GM18505 (cell line): Measurements from ENCODE around the gene CNOT6.
"Not testable (repeated sequence)": the region's sequence is repeated elsewhere in the genome, so short reads cannot be mapped to it uniquely, and the experiment has no call there.

ENCODE experiments used
- ATAC-seq: cut with Tn5 transposase; IDR thresholded peaks from one replicate; pipeline ENCODE4 v1.9.1; 2021; ENCODE audit not compliant: unreplicated experiment
- POLR2A ChIP-seq: IDR thresholded peaks from 4 replicates; pipeline ENCODE4 v1.6.1; 2011; ENCODE audit warnings: borderline replicate concordance; ENCODE audit not compliant: insufficient read depth, insufficient read length; ENCODE audit errors: extremely low read depth

CNOT6 gene

DNA sequence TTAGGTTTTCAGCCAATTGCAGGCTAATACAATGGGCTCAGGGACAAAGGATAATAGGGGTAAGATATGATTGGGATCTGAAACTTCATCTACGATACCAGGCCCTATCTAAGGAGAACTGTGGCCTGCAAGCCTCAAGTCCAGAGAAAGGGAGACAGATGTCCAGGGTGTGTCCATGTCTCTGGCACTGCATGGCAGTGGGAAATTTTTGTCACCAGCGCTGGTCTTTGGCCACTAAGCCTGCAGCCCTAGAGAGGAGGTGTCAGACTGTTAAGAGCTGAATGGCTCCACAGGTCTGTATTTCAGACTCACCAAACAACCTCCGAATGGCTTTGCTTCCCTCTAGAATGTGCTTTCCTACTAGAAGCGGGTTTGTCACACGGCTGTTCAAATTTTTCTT, 6.6 kb upstream of the CNOT6 start:
- no peak for ATAC-seq
- no peak for TF ChIP-seq POLR2A

DNA sequence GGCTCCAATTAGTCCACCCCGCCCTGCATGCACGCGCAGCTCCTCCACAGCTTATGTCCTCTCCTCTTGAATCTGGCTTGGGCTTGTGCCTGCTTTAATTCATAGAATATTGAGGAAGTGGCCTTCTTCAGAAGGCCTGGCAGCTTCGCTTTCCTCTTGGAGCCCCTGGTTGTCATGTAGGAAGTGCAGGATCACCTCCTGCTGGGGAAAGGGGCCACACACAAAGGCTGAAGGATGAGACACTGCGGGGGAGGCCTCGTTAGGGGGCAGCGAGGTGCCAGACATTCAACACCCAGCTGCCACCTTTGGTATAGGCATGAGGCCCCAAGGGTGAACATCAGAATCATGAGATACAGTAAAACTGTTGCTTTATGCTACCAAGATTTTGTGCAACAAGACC, 2.7 kb upstream of the CNOT6 start:
- ATAC-seq, result no peak
- no peak for TF ChIP-seq POLR2A

DNA sequence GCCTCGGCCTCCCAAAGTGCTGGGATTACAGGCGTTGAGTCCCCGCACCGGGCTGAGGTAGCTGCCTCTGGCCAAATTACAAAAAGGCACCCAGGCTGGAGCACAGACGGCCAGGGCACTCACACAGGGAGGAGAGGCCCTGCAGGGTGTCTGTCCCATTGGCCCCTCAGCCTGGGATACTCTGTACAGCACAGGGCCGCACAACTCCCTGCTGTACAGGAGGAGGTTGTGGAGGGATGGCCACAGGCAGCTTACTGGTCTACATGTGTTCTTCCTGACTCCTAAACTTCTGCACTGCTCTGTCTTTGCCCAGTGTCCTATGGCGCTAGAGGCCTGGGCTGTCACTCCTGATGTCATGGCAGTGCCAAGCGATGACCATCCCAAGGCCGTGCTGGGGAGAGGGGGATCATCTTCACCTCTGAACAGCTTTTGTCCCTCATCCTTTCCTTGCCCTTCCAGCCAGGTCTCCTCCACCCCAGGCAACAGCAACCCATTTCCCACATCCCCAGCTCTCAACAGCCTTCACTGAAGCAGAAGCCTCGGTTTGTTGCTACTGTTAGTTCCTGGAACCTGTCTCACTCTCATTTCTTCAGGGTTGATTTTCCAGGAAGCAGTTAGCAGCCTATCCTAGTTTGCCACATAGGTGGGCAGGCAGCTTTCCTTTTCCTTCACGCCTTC, 1.8 kb upstream of the CNOT6 start:
- no peak for TF ChIP-seq POLR2A
- no peak for ATAC-seq

DNA sequence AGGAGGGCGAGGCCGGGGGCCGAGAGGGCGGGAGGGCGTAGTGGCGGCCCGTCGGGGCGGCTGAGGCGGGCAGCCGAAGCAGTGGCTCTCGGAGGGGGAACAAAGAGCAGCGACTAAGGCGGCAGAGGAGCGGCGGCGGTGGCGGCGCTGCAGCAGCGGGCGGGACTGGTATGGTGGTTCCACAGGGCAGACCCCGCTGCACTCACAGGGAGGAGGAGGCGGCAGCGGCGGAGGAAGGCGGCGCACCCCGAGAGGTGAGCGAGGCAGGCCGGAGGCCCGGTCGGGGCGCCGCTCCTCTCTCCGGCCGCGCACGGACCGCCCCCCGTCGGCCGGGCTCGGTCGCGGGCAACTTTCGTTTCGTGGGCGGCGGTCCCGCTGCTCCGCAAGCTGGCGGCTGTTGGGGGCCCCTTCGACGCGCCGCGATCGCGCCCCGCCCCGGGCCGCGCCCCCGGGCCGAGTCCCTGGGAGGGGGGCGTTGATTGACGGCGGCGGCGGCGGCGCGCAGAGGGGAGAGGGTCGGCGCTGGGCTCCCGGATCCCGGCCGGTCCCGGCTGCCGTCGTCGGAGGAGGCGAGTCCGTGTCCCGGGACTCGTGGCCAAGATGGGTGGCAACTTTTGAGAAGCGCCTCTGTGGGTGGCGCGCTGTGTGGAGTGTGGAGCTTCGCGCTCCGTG, 467 bp downstream of the CNOT6 start:
- TF ChIP-seq POLR2A, result no peak
- ATAC-seq, result peak; percentile 39

DNA sequence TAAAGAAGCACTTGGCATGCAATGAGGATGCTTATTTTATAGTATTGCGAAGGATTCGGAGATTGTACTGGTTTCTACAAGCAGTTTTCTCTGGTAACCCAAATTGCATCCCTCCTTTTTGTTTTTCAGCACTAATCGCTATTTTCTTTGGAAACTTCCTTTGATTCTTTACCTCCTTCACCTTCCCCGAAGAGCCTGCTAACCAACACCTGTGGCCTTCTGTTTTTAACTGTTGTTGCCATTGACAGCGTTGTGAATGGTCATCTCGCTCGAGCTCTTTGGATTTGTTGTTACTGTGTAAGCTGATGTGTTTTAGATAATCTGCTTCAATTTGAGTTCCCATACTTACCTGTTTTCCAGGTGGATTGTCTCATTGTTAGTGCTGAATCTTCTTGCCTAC, 1.1 kb downstream of the CNOT6 start:
- ATAC-seq, result no peak
- TF ChIP-seq POLR2A, result no peak

DNA sequence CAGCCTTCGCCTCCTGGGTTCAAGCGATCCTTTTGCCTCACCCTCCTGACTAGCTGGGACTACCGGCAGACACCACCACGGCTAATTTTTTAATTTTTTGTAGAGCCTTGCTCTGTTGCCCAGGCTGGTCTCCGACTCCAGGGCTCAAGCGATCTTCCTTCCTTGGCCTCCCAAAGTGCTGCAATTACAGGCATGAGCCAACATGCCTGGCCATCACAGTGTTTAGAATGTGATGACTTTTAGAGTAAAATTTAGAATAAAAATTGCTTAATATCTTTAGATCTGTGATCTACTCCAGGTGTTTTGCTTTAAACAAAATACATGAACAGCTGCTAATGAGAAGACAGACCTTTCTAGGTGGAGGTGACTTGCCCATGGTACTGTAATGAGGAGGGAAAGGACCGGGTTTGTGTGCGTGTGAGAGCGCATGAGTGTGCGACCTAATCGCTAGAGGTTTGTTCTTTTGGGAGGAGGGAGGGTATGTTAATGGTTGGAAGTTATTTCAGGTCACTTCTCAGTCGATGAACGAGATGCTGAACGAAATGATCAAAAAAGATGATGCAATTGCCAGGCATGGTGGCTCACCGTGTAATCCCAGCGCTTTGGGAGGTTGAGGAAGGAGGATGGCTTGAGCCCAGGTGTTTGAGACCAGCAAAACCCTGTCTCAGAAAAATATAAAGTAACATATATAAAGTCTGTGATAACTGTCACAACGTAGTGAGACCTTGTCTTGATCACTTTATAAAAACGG, 2.0 kb downstream of the CNOT6 start:
- no peak for TF ChIP-seq POLR2A
- ATAC-seq, result no peak

DNA sequence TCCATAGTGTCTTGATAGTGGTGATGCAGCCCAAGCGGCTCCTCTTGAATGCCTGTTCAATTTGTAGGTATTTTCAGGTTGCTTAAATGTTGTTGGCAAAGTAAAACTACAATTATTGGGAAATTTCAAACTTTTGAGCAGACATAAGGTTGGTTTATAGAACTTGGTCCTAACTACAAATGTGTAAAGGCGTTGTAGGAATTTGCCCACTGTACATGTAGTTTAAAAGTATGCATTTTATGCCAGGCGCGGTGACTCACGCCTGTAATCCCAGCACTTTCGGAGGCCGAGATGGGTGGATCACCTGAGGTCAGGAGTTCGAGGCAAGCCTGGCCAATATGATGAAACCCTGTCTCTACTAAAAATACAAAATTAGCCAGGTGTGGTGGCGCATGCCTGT, 2.6 kb downstream of the CNOT6 start:
- not testable (repeated sequence) for ATAC-seq

DNA sequence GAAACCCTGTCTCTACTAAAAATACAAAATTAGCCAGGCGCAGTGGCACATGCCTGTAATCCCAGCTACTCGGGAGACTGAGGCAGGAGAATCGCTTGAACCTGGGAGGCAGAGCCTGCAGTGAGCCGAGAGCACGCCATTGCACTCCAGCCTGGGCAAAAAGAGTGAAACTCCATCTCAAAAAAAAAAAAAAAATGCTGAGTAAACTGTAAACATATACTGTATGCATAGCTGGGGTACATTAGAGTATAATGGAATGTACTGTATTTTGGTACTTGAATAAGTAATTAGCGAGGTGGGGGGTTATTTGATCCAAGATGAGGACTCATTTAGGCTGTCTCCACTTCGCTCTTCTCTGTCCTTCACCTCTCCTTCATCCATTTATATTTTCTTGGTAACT, 3.7 kb downstream of the CNOT6 start:
- ATAC-seq, result not testable (repeated sequence)

DNA sequence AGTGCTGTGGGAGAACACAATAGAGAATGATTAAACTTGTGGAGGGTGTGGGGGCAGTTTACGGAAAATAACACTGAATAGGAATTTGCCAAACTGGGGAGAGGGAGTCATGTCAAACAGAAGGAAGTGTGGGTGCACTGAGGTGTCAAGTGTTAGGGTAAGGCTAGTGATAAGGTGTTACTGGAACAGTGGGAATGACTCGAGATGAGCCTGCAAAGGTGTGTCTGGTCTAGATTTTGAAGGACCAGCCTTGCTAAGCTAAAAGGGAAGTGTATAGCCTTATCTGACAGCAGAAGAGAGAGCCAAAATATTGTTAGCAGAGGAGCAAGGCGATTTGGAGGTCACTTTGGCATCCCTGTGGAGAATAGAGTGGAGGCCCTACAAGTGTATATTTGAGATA, 4.2 kb downstream of the CNOT6 start:
- no peak for TF ChIP-seq POLR2A
- no peak for ATAC-seq

DNA sequence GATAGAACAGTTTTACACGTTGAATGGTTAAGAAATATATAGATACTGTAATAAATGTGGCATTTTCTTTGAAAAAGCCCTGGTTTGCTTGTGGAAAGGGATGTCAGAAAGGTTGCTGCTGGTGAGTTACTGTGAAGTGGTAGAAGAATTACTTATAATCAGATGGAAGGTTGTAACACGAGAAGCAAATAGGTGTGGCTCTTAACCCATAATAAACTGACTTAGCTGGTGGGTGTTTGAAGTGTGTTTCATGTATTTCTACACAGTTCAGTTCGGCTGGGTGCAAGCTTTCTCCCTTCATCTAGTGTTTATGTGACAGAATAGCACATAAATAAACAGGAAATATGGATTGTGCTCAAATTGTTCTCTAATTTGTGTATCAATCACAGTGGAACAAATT, 5.5 kb downstream of the CNOT6 start:
- ATAC-seq, result no peak
- TF ChIP-seq POLR2A, result no peak

DNA sequence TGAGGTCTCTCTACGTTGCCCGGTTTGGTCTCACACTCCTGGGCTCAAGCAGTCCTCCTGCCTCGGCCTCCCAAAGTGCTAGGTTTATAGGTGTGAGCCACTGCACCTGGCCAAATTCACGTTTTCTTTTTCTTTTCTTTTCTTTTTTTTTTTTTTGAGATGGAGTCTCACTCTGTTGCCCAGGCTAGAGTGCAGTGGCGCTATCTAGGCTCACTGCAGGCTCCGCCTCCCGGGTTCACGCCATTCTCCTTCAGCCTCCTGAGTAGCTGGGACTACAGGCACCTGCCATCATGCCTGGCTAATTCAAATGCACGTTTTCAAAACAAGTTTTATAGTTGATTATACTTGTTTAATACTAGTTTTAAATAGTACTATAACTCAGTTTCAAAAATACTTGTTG, 6.1 kb downstream of the CNOT6 start:
- ATAC-seq, result not testable (repeated sequence)

DNA sequence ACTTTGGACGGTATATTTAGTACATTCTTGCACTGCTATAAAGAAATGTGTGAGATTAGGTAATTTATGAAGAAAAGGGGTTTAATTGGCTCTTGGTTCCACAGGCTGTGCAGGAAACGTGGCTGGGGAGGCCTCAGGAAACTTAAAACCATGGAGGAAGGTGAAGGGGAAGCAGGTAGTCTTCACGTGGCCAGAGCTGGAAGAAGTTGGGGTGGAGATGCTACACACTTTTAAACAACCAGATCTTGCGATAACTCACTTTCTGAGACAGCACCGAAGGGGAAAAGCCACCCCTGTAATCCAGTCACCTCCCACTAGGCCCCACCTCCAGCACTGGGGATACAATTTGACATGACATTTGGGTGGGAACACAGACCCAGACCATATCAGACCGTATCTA, 13.5 kb downstream of the CNOT6 start:
- ATAC-seq, result no peak
- no peak for TF ChIP-seq POLR2A

DNA sequence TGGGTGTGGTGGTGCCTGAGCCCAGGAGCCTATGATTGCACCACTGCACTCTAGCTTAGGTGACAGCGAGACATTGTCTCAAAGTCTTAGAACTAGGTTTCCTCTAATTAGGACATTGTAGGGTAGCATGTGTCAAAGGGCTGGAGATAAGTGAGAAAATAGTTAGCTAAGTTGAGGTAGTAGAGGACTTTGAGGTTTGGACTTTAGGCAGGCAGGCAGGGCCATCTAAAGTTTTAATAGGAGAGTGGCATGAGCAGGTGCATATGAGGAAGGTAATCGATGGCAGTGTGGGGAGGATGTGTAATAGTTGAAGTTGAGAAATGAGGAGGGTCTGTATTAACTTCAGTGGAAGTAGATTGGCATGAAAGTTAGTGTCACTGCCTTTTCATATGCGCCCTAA, 21.1 kb downstream of the CNOT6 start:
- TF ChIP-seq POLR2A, result no peak
- ATAC-seq, result no peak

DNA sequence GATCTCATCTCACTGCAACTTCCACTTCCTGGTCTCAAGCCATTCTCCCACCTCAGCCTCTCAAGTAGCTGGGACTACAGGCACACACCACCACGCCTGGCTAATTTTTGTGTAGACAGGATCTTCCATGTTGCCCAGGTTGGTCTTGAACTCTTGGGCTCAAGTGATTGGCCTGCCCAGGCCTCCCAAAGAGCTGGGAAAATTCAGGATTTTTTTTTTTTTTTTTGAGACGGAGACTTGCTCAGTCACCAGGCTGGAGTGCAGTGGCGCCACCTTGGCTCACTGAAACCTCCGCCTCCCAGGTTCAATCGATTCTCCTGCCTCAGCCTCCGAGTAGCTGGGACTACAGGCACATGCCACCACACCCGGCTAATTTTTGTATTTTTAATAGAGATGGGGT, 21.8 kb downstream of the CNOT6 start:
- not testable (repeated sequence) for ATAC-seq
